ENCODE results near the gene KRTAP19-4.

GRCh38 chr21:30486180-30486579 lies 10.8 kb downstream of the KRTAP19-4 start:
- TF ChIP-seq CTCF (optimal IDR thresholded peaks at IDR 0.05 in 1 of 3, IDR thresholded peaks at IDR 0.05 in 1 of 3, conservative IDR thresholded peaks at IDR 0.05 in 1 of 3; ENCODE audit: extremely low read depth in 1 of 3, insufficient read depth in 2 of 3, low read length in 3 of 3) (no peak), EZH2 (IDR thresholded peaks at IDR 0.05; ENCODE audit: low read length) (no peak)

All from keratinocyte (primary cell).